ENCODE results near the gene SBNO2. TPM values are rescaled to one million over a fixed set of nuclear protein-coding genes. Genes with fewer than 3 reads are reported as not detected.

Gene SBNO2
- total and polyA plus RNA-seq, 2 donors (not counting 1 experiment from before 2014, with no cell fraction given) = 42.8 to 83.3 TPM

- H3K27me3 ChIP-seq (replicated peaks in 1 of 4; ENCODE audit: control extremely low read depth in 1 of 4, control insufficient read depth in 3 of 4, insufficient read depth in 4 of 4, low read length in 3 of 4) = no peaks in the 10 kb centered on the region
- H3K9me3 Mint-ChIP-seq (ENCODE audit: insufficient read depth) = no peaks in the 10 kb centered on the region
- H3K4me3 ChIP-seq (ENCODE audit: control extremely low read depth in 1 of 5, extremely low read depth in 1 of 5, insufficient read depth in 1 of 5, low read depth in 2 of 5, low read length in 4 of 5) = no peak overlapping the region
- ChIA-PET CTCF (no interaction called here), POLR2A (no interaction called here)
- peaks cover 30% of the 10 kb centered on the region for H3K79me2 ChIP-seq (ENCODE audit: control insufficient read depth, insufficient read depth, low read length)
- intact Hi-C loops (cut with micrococcal nuclease) = no loop called here
- H3K27ac Mint-ChIP-seq = no peak overlapping the region
- DNase-seq (no peak), ATAC-seq (ENCODE audit: low read depth) (no peak)
- H3K4me1 ChIP-seq (ENCODE audit: control insufficient read depth in 2 of 2, insufficient read depth in 2 of 2, low read length in 2 of 2) = no peaks in the 10 kb centered on the region
- no peaks in the 10 kb centered on the region for H3K4me1 Mint-ChIP-seq
- H3K27me3 Mint-ChIP-seq = no peaks in the 10 kb centered on the region
- H2AFZ ChIP-seq (ENCODE audit: insufficient read depth, low read depth, low read length, poor library complexity, severe bottlenecking) = no peak overlapping the region
- H3K4me3 Mint-ChIP-seq = no peak overlapping the region
- no peak overlapping the region for H3K9ac ChIP-seq (ENCODE audit: low read length)
- H4K20me1 ChIP-seq (ENCODE audit: control insufficient read depth, insufficient read depth, low read length, poor library complexity, severe bottlenecking) = peaks cover 50% of the 10 kb centered on the region
- H3K9me3 ChIP-seq (ENCODE audit: control extremely low read depth in 1 of 3, control insufficient read depth in 2 of 3, insufficient read depth in 1 of 3, low read length in 2 of 3) = no peaks in the 10 kb centered on the region
- no peak for TF ChIP-seq EZH2 (IDR thresholded peaks at IDR 0.05; ENCODE audit: borderline replicate concordance, insufficient read depth, low read depth, low read length, poor library complexity, severe bottlenecking)
- no peak for TF ChIP-seq CTCF (IDR thresholded peaks at IDR 0.05)
- WGBS (ENCODE audit: insufficient coverage) = 100% methylated on average over 11 of the region's 12 CpGs
- H3K36me3 ChIP-seq (replicated peaks in 1 of 2; ENCODE audit: control extremely low read depth in 1 of 2, control insufficient read depth in 1 of 2, extremely low read depth in 1 of 2, insufficient read depth in 2 of 2, low read length in 1 of 2) = peaks cover 0 to 31% of the 10 kb centered on the region in 2 experiments
- H3K4me2 ChIP-seq (replicated peaks; ENCODE audit: low read depth, low read length, poor library complexity, severe bottlenecking) = no peak overlapping the region
- H3K27ac ChIP-seq (ENCODE audit: low read length in 2 of 2) = no peak overlapping the region
Measured at GRCh38 chr19:1151037-1151724, 22.9 kb downstream of the SBNO2 start.

GRCh38 chr19:1150333-1151036, 23.6 kb downstream of the SBNO2 start:
- peaks cover 0 to 33% of the 10 kb centered on the region in 2 experiments for H3K36me3 ChIP-seq (replicated peaks in 1 of 2; ENCODE audit: control extremely low read depth in 1 of 2, control insufficient read depth in 1 of 2, extremely low read depth in 1 of 2, insufficient read depth in 2 of 2, low read length in 1 of 2)
- H3K27ac ChIP-seq (ENCODE audit: low read length in 2 of 2) = no peak overlapping the region
- Mint-ChIP-seq H3K4me1 (no peaks in the 10 kb centered on the region), H3K9me3 (ENCODE audit: insufficient read depth) (no peaks in the 10 kb centered on the region), H3K4me3 (no peak overlapping the region), H3K27me3 (no peaks in the 10 kb centered on the region), H3K27ac (no peak overlapping the region)
- DNase-seq (no peak), ATAC-seq (ENCODE audit: low read depth) (no peak)
- no peak overlapping the region for H3K4me3 ChIP-seq (ENCODE audit: control extremely low read depth in 1 of 5, extremely low read depth in 1 of 5, insufficient read depth in 1 of 5, low read depth in 2 of 5, low read length in 4 of 5)
- H3K79me2 ChIP-seq (ENCODE audit: control insufficient read depth, insufficient read depth, low read length) = peaks cover 23% of the 10 kb centered on the region
- 95% methylated on average over 32 of the region's 33 CpGs for WGBS (ENCODE audit: insufficient coverage)
- no peaks in the 10 kb centered on the region for H3K27me3 ChIP-seq (replicated peaks in 1 of 4; ENCODE audit: control extremely low read depth in 1 of 4, control insufficient read depth in 3 of 4, insufficient read depth in 4 of 4, low read length in 3 of 4)
- H3K4me1 ChIP-seq (ENCODE audit: control insufficient read depth in 2 of 2, insufficient read depth in 2 of 2, low read length in 2 of 2) = no peaks in the 10 kb centered on the region
- no peak overlapping the region for H2AFZ ChIP-seq (ENCODE audit: insufficient read depth, low read depth, low read length, poor library complexity, severe bottlenecking)
- no peaks in the 10 kb centered on the region for H3K9me3 ChIP-seq (ENCODE audit: control extremely low read depth in 1 of 3, control insufficient read depth in 2 of 3, insufficient read depth in 1 of 3, low read length in 2 of 3)
- intact Hi-C loops (cut with micrococcal nuclease) = no loop called here
- peaks cover 49% of the 10 kb centered on the region for H4K20me1 ChIP-seq (ENCODE audit: control insufficient read depth, insufficient read depth, low read length, poor library complexity, severe bottlenecking)
- no peak for TF ChIP-seq EZH2 (IDR thresholded peaks at IDR 0.05; ENCODE audit: borderline replicate concordance, insufficient read depth, low read depth, low read length, poor library complexity, severe bottlenecking)
- no peak for TF ChIP-seq CTCF (IDR thresholded peaks at IDR 0.05)
- ChIA-PET CTCF (no interaction called here), POLR2A (no interaction called here)
- no peak overlapping the region for H3K4me2 ChIP-seq (replicated peaks; ENCODE audit: low read depth, low read length, poor library complexity, severe bottlenecking)
- no peak overlapping the region for H3K9ac ChIP-seq (ENCODE audit: low read length)
